ENCODE measurements around the gene GNRHR.

GRCh38 chr4:67749286-67749685, 4.9 kb downstream of the GNRHR start:
- TF ChIP-seq TAF1 (IDR thresholded peaks at IDR 0.05; ENCODE audit: low read depth) (no peak), TEAD4 (IDR thresholded peaks at IDR 0.05) (no peak), FOXM1 (IDR thresholded peaks at IDR 0.05; ENCODE audit: borderline replicate concordance, low read depth) (no peak), USF1 (IDR thresholded peaks at IDR 0.05) (no peak), CREB1 (IDR thresholded peaks at IDR 0.05; ENCODE audit: low read depth) (no peak), YY1 (IDR thresholded peaks at IDR 0.05; ENCODE audit: low read depth) (no peak), RAD21 (IDR thresholded peaks at IDR 0.05; ENCODE audit: low read depth) (no peak), CEBPB (IDR thresholded peaks at IDR 0.05) (no peak), EP300 (IDR thresholded peaks at IDR 0.05; ENCODE audit: borderline replicate concordance) (no peak), ZBTB7A (IDR thresholded peaks at IDR 0.05; ENCODE audit: low read depth) (no peak)
- TF ChIP-seq, protein P1, sequence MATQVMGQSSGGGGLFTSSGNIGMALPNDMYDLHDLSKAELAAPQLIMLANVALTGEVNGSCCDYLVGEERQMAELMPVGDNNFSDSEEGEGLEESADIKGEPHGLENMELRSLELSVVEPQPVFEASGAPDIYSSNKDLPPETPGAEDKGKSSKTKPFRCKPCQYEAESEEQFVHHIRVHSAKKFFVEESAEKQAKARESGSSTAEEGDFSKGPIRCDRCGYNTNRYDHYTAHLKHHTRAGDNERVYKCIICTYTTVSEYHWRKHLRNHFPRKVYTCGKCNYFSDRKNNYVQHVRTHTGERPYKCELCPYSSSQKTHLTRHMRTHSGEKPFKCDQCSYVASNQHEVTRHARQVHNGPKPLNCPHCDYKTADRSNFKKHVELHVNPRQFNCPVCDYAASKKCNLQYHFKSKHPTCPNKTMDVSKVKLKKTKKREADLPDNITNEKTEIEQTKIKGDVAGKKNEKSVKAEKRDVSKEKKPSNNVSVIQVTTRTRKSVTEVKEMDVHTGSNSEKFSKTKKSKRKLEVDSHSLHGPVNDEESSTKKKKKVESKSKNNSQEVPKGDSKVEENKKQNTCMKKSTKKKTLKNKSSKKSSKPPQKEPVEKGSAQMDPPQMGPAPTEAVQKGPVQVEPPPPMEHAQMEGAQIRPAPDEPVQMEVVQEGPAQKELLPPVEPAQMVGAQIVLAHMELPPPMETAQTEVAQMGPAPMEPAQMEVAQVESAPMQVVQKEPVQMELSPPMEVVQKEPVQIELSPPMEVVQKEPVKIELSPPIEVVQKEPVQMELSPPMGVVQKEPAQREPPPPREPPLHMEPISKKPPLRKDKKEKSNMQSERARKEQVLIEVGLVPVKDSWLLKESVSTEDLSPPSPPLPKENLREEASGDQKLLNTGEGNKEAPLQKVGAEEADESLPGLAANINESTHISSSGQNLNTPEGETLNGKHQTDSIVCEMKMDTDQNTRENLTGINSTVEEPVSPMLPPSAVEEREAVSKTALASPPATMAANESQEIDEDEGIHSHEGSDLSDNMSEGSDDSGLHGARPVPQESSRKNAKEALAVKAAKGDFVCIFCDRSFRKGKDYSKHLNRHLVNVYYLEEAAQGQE (IDR thresholded peaks at IDR 0.05; ENCODE audit: low read depth) = no peak
- TF ChIP-seq, protein P2, sequence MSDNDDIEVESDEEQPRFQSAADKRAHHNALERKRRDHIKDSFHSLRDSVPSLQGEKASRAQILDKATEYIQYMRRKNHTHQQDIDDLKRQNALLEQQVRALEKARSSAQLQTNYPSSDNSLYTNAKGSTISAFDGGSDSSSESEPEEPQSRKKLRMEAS (IDR thresholded peaks at IDR 0.05) = no peak

Data from Ishikawa (cell line).